NCI-H2081 (cell line): ENCODE results near the gene SYNGAP1.

ENCODE experiments used
- DNase-seq, 2 experiments: peaks; one replicate each; lab custom pipeline; 2025; lab: John Stamatoyannopoulos, UW

Gene SYNGAP1

GRCh38 chr6:33439956-33440648 is 20.2 kb downstream of the SYNGAP1 start:
- DNase-seq = no peak

- no peak for DNase-seq
Measured at GRCh38 chr6:33440649-33441309, 20.9 kb downstream of the SYNGAP1 start.

- no peak for DNase-seq
Measured at GRCh38 chr6:33441457-33441856, 21.6 kb downstream of the SYNGAP1 start.

- no peak for DNase-seq
Measured at GRCh38 chr6:33442283-33442682, 22.4 kb downstream of the SYNGAP1 start.

DNA sequence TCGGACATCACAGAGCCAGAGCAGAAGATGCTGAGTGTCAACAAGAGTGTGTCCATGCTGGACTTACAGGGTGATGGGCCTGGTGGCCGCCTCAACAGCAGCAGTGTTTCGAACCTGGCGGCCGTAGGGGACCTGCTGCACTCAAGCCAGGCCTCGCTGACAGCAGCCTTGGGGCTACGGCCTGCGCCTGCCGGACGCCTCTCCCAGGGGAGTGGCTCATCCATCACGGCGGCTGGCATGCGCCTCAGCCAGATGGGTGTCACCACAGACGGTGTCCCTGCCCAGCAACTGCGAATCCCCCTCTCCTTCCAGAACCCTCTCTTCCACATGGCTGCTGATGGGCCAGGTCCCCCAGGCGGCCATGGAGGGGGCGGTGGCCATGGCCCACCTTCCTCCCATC is 23.2 kb downstream of the SYNGAP1 start:
- DNase-seq = no peak

GRCh38 chr6:33443619-33444504 is 24.0 kb downstream of the SYNGAP1 start:
- DNase-seq = no peak

DNA sequence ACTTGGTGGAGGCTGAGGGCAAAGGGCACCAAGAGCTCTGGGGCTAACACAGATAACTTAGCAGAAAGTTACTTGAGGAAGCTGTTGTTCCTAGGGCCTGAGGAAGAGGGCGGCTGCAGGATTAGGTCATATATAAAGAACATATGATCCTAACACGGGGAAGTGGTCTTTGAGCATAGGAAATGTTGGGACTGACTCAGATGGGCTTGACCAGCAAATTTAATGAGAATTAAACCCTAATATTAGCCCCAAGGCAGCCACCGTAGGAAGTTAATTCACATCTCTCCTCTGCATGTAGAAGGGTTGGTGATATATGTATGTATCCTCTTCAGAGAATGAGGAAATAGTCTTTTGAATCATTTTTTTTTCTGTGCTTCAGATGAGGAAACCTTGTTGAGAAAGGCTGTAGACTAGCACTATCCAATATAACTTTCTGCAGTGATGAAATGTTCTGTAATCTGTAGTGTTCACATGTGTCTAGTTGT is 25.3 kb downstream of the SYNGAP1 start:
- no peak for DNase-seq

- DNase-seq = no peak
Measured at GRCh38 chr6:33446356-33446755, 26.5 kb downstream of the SYNGAP1 start.

- DNase-seq = no peak
Measured at GRCh38 chr6:33450434-33450833, 30.6 kb downstream of the SYNGAP1 start.

GRCh38 chr6:33451606-33452005 is 31.7 kb downstream of the SYNGAP1 start:
- no peak for DNase-seq

DNA sequence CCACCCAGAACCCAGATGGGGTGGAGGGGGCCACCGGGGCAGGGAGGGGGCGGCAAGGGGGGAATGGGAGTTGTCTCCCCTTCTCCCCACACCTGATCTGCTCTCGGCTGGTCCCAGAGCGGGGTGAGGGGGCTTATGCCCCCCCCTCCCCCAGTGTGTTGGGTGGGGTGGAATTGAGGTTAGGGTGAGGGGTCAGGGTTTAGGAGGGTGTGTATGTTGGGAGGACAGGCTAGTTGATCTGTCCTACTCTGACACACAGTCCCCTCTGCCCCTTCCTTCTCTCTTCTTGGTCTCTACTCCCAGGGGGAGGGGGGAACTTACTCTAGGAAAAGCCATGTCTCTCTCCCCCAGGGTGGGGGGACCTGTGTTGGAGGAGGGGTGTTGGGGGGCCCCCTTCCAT is 32.6 kb downstream of the SYNGAP1 start:
- DNase-seq = no peak

DNA sequence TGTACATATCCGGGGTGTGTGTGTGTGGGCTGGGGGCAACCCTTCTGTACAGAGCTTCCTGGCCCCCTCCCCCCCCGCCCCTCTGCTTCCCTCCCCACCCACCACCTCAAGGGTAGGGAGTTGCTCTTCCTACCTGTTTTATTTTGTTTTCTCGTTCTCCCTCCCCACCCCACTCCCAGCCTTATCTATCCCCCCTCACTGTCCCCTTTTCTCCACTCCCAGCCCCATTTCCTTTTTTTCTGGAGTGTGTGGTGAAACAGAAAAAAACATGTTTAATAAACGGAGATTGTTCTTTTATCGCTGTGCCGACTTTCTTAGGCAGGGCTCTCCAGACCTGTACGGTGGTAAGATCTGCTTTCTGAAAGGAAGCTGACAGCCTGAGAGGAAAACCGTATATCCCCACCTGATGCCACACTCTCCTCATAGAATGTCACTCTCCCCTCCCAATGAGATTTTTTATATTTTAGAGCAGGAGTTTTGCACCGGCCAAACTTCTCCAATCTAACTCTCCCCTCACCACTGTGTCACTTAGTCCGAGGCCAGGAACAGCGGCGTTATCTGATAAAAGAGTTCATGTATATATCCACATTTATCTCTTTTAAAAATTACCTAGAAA is 33.6 kb downstream of the SYNGAP1 start:
- no peak for DNase-seq

DNA sequence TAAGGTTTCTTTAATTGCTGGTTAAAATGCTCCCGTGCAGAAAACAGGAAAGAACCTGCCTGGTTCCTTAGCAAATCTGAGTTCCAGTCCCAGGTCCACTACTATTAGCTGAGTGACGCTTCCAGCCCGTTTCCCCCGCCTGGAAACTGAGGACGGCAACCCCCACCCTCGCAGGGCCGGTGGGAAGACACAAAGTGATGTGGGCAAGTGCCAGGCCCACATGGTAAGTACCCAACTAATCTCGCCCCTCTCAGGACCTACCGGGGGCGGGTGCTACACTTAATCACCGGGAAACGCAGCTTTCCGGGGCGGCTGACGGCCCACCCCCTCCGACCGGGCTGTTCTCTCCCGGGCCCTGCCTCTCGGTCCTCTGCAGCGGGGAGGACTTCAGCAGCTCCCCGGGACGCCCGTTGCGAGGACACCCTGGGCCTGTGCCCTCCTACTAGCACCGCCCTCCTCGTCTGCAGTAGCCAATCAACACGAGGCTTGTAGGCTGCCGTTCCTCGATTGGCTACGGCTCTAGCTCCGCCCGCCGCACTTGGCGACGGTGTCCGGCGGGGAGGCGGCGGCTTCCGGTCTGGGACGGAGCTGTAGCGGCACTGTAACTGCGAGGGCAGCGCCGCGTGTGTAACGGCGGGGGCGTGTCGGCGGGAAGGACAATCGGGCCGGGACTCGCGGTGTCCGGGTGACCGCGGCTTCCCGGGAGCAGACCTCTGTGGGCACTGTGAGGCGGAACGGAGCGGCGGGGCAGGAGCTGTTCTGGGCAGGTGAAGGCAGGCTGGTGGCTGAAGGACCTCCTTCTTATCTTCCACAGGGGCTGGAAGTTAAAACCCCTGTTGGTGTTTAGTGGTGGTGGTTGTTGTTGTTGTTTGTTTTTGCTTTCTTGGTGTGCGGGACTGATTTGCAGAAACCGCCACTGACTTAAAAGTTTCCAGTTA is 34.4 kb downstream of the SYNGAP1 start, which contains the start of gene ZBTB9:
TSS of gene ZBTB9 (plus strand) at position 568 of the 938 bp plus-strand sequence. CDS start 525 bp downstream, outside the sequence.
- DNase-seq = peak; percentile 95 to 98

DNA sequence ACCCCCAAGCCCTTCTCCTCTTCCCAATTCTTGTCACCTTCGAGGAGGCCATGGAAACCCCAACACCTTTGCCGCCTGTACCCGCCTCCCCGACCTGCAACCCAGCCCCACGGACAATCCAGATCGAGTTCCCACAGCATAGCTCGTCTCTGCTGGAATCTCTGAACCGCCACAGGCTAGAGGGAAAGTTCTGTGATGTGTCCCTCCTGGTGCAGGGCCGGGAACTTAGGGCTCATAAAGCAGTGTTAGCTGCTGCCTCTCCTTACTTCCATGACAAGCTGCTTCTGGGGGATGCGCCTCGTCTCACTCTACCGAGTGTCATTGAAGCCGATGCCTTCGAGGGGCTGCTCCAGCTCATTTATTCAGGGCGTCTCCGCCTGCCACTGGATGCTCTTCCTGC is 35.2 kb downstream of the SYNGAP1 start:
- no peak for DNase-seq

- DNase-seq = no peak
Measured at GRCh38 chr6:33456156-33456555, 36.3 kb downstream of the SYNGAP1 start.

- no peak for DNase-seq
Measured at GRCh38 chr6:33458676-33459075, 38.8 kb downstream of the SYNGAP1 start.

DNA sequence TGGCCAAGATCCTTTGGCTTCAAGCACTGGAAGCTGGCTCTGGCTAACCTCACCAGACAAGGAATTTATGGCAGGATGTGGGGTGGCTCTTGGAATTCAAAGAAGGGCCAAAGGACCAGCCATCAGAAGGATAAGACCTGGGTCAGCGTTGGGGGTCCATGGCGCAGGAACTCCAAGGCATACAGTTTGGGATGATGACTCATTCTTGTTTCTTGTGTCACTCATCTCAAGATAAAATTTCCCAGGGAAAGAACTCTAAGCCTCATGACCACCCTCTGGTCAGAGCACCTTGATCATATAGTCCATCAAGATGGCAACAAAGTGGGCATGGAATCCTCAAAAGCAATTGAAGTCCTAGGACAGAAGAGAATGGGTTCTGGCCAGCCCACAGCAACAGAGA is 39.4 kb downstream of the SYNGAP1 start:
- no peak for DNase-seq

- DNase-seq = no peak
Measured at GRCh38 chr6:33466075-33466735, 46.3 kb downstream of the SYNGAP1 start.

- no peak for DNase-seq
Measured at GRCh38 chr6:33467091-33467490, 47.2 kb downstream of the SYNGAP1 start.

DNA sequence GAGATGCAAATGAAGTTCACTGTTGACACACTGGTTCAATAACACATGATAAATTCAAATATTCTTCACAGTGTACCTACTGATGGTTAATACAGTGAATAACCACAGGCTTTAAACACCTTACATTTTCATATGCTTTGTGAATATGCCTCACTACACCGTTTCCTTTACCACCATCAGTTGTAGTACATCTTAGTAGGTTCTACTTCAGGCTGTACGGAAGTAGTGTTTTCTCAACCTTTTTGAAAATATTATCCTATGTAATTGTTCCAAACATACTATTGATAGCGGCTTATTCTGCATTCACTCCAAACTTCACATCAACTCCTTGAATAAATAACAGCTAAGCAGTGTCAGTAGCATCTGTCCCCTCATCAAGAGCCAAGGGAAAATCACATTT is 49.8 kb downstream of the SYNGAP1 start:
- DNase-seq = no peak
